MM.1S (cell line): Measurements from ENCODE around the gene SCYGR2.

Experiments used
- DNase-seq: peaks from one replicate; pipeline ENCODE4 v3.0.0-alpha.2; 2015
- H2AFZ ChIP-seq: fragments of 300-600 bp; sonication (generic); 2 replicates; pipeline ENCODE4 v1.6.0; 2016; ENCODE audit warnings: antibody characterized with exemption, low read length
- H3F3A ChIP-seq: fragments of 300-600 bp; sonication (generic); 2 replicates; pipeline ENCODE4 v1.6.1; 2016; ENCODE audit warnings: mild to moderate bottlenecking, antibody characterized with exemption, low read length, moderate library complexity, mixed read lengths; ENCODE audit not compliant: insufficient read depth
- H3K27ac ChIP-seq: fragments of 300-600 bp; sonication (generic); 2 replicates; pipeline ENCODE4 v1.5.1; 2016; ENCODE audit warnings: mild to moderate bottlenecking, low read length
- H3K27me3 ChIP-seq: fragments of 300-600 bp; sonication (generic); replicated peaks from 2 replicates; pipeline ENCODE4 v1.6.0; 2016; ENCODE audit warnings: low read length; ENCODE audit not compliant: insufficient read depth
- H3K36me3 ChIP-seq: fragments of 300-600 bp; sonication (generic); replicated peaks from 2 replicates; pipeline ENCODE4 v1.6.1; 2016; ENCODE audit warnings: mild to moderate bottlenecking, low read length, mixed read lengths; ENCODE audit not compliant: insufficient read depth
- H3K4me1 ChIP-seq: fragments of 300-600 bp; sonication (generic); 2 replicates; pipeline ENCODE4 v1.6.1; 2016; ENCODE audit warnings: low read length, mixed read lengths
- H3K4me2 ChIP-seq: fragments of 300-600 bp; sonication (generic); 2 replicates; pipeline ENCODE4 v1.6.0; 2016; ENCODE audit warnings: low read depth, low read length
- H3K4me3 ChIP-seq: fragments of 300-600 bp; sonication (generic); 2 replicates; pipeline ENCODE4 v1.5.1; 2016; ENCODE audit warnings: low read length, mixed read lengths
- H3K79me2 ChIP-seq: fragments of 300-600 bp; sonication (generic); 2 replicates; pipeline ENCODE4 v1.6.1; 2016; ENCODE audit warnings: mixed run types, low read length, mixed read lengths
- H3K9ac ChIP-seq: fragments of 300-600 bp; sonication (generic); 2 replicates; pipeline ENCODE4 v1.6.1; 2016; ENCODE audit warnings: low read length, mixed read lengths
- H3K9me2 ChIP-seq: fragments of 300-600 bp; sonication (generic); replicated peaks from 2 replicates; pipeline ENCODE4 v1.6.1; 2016; ENCODE audit warnings: mild to moderate bottlenecking, low read length, mixed read lengths; ENCODE audit not compliant: insufficient read depth
- H3K9me3 ChIP-seq: fragments of 300-600 bp; sonication (generic); replicated peaks from 2 replicates; pipeline ENCODE4 v1.6.1; 2016; ENCODE audit warnings: mild to moderate bottlenecking, low read length, mixed read lengths; ENCODE audit not compliant: insufficient read depth
- H4K20me1 ChIP-seq: fragments of 300-600 bp; sonication (generic); 2 replicates; pipeline ENCODE4 v1.6.1; 2016; ENCODE audit warnings: mild to moderate bottlenecking, low read length, moderate library complexity, mixed read lengths; ENCODE audit not compliant: insufficient read depth
- EZH2 ChIP-seq: fragments of 300-600 bp; sonication (generic); optimal IDR thresholded peaks from 2 replicates; pipeline ENCODE3; 2017; ENCODE audit warnings: low read depth, mild to moderate bottlenecking, antibody characterized with exemption, low read length, mixed read lengths
- EZH2phosphoT487 ChIP-seq: fragments of 300-600 bp; sonication (generic); IDR thresholded peaks from 2 replicates; pipeline ENCODE4 v1.6.1; 2018; ENCODE audit warnings: antibody characterized with exemption, low read length
- TF ChIP-seq, protein P1 (sequence below): fragments of 300-600 bp; sonication (generic); IDR thresholded peaks from 2 replicates; pipeline ENCODE4 v1.5.1; 2016; ENCODE audit warnings: antibody characterized with exemption, low read length, mixed read lengths

Gene SCYGR2

GRCh38 chr2:227578642-227579041, 20.1 kb upstream of the SCYGR2 start:
- Histone ChIP-seq H3K27ac (no peak overlapping the region), H3K36me3 (no peaks in the 10 kb centered on the region), H3K4me1 (no peaks in the 10 kb centered on the region), H4K20me1 (no peaks in the 10 kb centered on the region), H3K4me3 (no peak overlapping the region), H3K9me3 (no peaks in the 10 kb centered on the region), H3K79me2 (no peaks in the 10 kb centered on the region), H3F3A (no peaks in the 10 kb centered on the region), H2AFZ (no peak overlapping the region), H3K4me2 (no peak overlapping the region), H3K9me2 (no peaks in the 10 kb centered on the region), H3K9ac (no peak overlapping the region), H3K27me3 (no peaks in the 10 kb centered on the region)
- no peak for DNase-seq
- TF ChIP-seq, protein P1, sequence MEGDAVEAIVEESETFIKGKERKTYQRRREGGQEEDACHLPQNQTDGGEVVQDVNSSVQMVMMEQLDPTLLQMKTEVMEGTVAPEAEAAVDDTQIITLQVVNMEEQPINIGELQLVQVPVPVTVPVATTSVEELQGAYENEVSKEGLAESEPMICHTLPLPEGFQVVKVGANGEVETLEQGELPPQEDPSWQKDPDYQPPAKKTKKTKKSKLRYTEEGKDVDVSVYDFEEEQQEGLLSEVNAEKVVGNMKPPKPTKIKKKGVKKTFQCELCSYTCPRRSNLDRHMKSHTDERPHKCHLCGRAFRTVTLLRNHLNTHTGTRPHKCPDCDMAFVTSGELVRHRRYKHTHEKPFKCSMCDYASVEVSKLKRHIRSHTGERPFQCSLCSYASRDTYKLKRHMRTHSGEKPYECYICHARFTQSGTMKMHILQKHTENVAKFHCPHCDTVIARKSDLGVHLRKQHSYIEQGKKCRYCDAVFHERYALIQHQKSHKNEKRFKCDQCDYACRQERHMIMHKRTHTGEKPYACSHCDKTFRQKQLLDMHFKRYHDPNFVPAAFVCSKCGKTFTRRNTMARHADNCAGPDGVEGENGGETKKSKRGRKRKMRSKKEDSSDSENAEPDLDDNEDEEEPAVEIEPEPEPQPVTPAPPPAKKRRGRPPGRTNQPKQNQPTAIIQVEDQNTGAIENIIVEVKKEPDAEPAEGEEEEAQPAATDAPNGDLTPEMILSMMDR = no peak
- no peak for TF ChIP-seq EZH2

- H3F3A ChIP-seq = no peaks in the 10 kb centered on the region
- H3K9me3 ChIP-seq = no peaks in the 10 kb centered on the region
- H3K79me2 ChIP-seq = no peaks in the 10 kb centered on the region
- H3K4me3 ChIP-seq = no peak overlapping the region
- no peak overlapping the region for H3K27ac ChIP-seq
- H3K9me2 ChIP-seq = no peaks in the 10 kb centered on the region
- no peak overlapping the region for H3K9ac ChIP-seq
- H3K4me1 ChIP-seq = no peaks in the 10 kb centered on the region
- no peaks in the 10 kb centered on the region for H4K20me1 ChIP-seq
- H3K4me2 ChIP-seq = no peak overlapping the region
- no peaks in the 10 kb centered on the region for H3K27me3 ChIP-seq
- DNase-seq = no peak
- H2AFZ ChIP-seq = no peak overlapping the region
- TF ChIP-seq, protein P1 = no peak
- TF ChIP-seq EZH2phosphoT487 = no peak
- TF ChIP-seq EZH2 = no peak
- no peaks in the 10 kb centered on the region for H3K36me3 ChIP-seq
Measured at GRCh38 chr2:227579791-227580190, 18.9 kb upstream of the SCYGR2 start.

DNA sequence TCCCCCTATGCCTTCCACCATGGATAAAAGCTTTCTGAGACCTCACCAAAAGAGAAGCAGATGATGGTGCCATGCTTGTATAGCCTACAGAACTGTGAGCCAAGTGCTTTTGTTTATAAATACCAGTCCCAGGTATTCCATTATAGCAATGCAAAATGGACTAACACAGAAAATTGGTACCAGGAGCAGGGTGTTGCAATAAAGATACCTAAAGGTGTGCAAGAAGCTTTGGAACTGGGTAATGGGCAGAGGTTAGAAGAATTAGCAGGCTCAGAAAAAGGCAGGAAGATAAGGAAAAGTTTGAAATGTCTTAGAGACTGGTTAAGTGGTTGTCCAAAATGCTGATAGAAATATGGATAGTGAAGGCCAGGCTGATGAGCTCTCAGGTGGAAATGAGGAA, 16.3 kb upstream of the SCYGR2 start:
- H3K79me2 ChIP-seq = no peaks in the 10 kb centered on the region

More for the DNA sequence above, 16.3 kb upstream of the SCYGR2 start:
- H3K27ac ChIP-seq = no peak overlapping the region
- H3F3A ChIP-seq = no peaks in the 10 kb centered on the region
- no peak overlapping the region for H3K4me3 ChIP-seq
- H3K4me2 ChIP-seq = no peak overlapping the region
- H3K9me3 ChIP-seq = no peaks in the 10 kb centered on the region
- H3K27me3 ChIP-seq = no peaks in the 10 kb centered on the region
- H3K9ac ChIP-seq = no peak overlapping the region
- DNase-seq = no peak
- no peaks in the 10 kb centered on the region for H4K20me1 ChIP-seq
- H2AFZ ChIP-seq = no peak overlapping the region
- H3K4me1 ChIP-seq = no peaks in the 10 kb centered on the region
- no peaks in the 10 kb centered on the region for H3K36me3 ChIP-seq
- no peak for TF ChIP-seq EZH2phosphoT487
- TF ChIP-seq, protein P1 = no peak
- no peak for TF ChIP-seq EZH2
- no peaks in the 10 kb centered on the region for H3K9me2 ChIP-seq
